Ovary (tissue), 9 donors: ENCODE measurements around the gene HSD17B14. TPM values are rescaled to one million over a fixed set of nuclear protein-coding genes. Genes with fewer than 3 reads are reported as not detected.

Experiments used
- DNase-seq, 5 donors: peaks; one replicate each; pipeline ENCODE4 v3.0.0-alpha.2; 2019 to 2020
- H3K27ac ChIP-seq, 2 donors: fragments of 200-600 bp; one replicate each; pipeline versions ENCODE4 v1.5.1 to v1.8.0; 2019 to 2022
- H3K27me3 ChIP-seq: fragments of 200-600 bp; one replicate; pipeline ENCODE4 v1.8.0; 2022
- H3K36me3 ChIP-seq: fragments of 200-600 bp; sonication (generic); one replicate; pipeline ENCODE4 v1.5.1; 2019
- H3K4me1 ChIP-seq: one replicate; pipeline ENCODE4 v1.8.1; 2013; ENCODE audit warnings: mild to moderate bottlenecking, moderate library complexity; ENCODE audit not compliant: insufficient read depth
- H3K4me3 ChIP-seq: fragments of 200-600 bp; sonication (generic); one replicate; pipeline ENCODE4 v1.5.1; 2017
- H3K9me3 ChIP-seq, 2 donors: fragments of 200-600 bp in 1 of 2; sonication (generic) in 1 of 2; one replicate each; pipeline versions ENCODE4 v1.5.1 to v1.8.1; 2013 to 2019; ENCODE audit warnings: mild to moderate bottlenecking in 1 of 2, moderate library complexity in 1 of 2
- CTCF ChIP-seq, 3 donors: fragments of 450-650 bp in 2 of 3; fragments of 200-600 bp in 1 of 3; IDR thresholded peaks; one replicate each; pipeline versions ENCODE4 v1.5.1 to v1.8.0; 2016 to 2022; ENCODE audit warnings: antibody characterized with exemption in 3 of 3, mild to moderate bottlenecking in 1 of 3
- EP300 ChIP-seq: sonication (generic); formaldehyde crosslinking; IDR thresholded peaks from one replicate; pipeline ENCODE4 v1.6.1; 2017; ENCODE audit warnings: antibody characterized with exemption
- POLR2A ChIP-seq: fragments of 450-650 bp; IDR thresholded peaks from one replicate; pipeline ENCODE4 v1.6.1; 2017; ENCODE audit warnings: antibody characterized with exemption, mild to moderate bottlenecking, moderate library complexity
- WGBS, 3 donors: extraction: QIAGEN DNeasy Blood & Tissue Kit in 1 of 3; methylation state at CpG; one replicate each; pipeline versions ENCODE4 v1.1.5 to v1.1.7; 2013 to 2017; 5-methylcytosine and 5-hydroxymethylcytosine counted together
- intact Hi-C, 4 donors: fragments of 100-400 bp; cut with DNase I; formaldehyde crosslinking; loops; one replicate each; pipeline versions ENCODE4 v1.11.0 to v1.15.1; 2022 to 2023
- polyA plus RNA-seq, 2 donors: library from polyadenylated mRNA; stranded (reverse); fragments of 200-250 nt in 1 of 2; fragments of 350-450 nt in 1 of 2; fragmentation: Illumina TruSeq in 1 of 2; extraction: RNeasy Lipid Tissue Mini Kit (QIAGEN cat#74804) in 1 of 2; gene quantifications; one replicate each; pipeline ENCODE4 v1.2.3, GENCODE V29; 2013 to 2014
- total RNA-seq, 7 donors: library from RNA; depleted of rRNA in 2 of 7; stranded (reverse); fragments of >200 nt in 2 of 7; fragmentation: NEBNext Ultra II Directional in 3 of 7; extraction: Animal tissue kit (Norgen Biotek cat#: 25700) in 3 of 7; gene quantifications; one replicate each; pipeline versions ENCODE4 v1.1.0 to v1.2.4, GENCODE V29; 2016 to 2023
- donor health status: DM: no; HTN: no; CAD: no; lungs with moderate emphysema.
- donor health status: DM: no; HTN: no; CAD: no.
- donor health status: Bipolar disorder and iron deficiency.
- donor health status: DM: yes; HTN: yes; CAD: no.
- donor health status: DM: no; HTN: no; CAD: no.
- donor health status: DM: yes; HTN: yes; CAD: no.

The HSD17B14 gene
- total and polyA plus RNA-seq, 9 donors = 10.6 to 82.8 (median 46.1) TPM

GRCh38 chr19:48814895-48815294, 21.4 kb downstream of the HSD17B14 start:
- Histone ChIP-seq H3K4me1 (peaks cover 20% of the 10 kb centered on the region), H3K36me3 (no peaks in the 10 kb centered on the region), H3K9me3 (no peaks in the 10 kb centered on the region), H3K27me3 (no peaks in the 10 kb centered on the region), H3K27ac (peak overlapping the region in 1 of 2 donors; percentile 51), H3K4me3 (no peak overlapping the region)
- DNase-seq = no peak
- WGBS, 3 donors = 87 to 89% (median 87%) methylated on average over 6 of the region's 6 CpGs
- TF ChIP-seq CTCF (IDR thresholded peaks at IDR 0.05) (no peak), POLR2A (no peak), EP300 (no peak)
- intact Hi-C loops = no loop called here

GRCh38 chr19:48813123-48813913, 23.0 kb downstream of the HSD17B14 start:
- H3K27me3 ChIP-seq = no peaks in the 10 kb centered on the region
- TF ChIP-seq POLR2A (no peak), CTCF (IDR thresholded peaks at IDR 0.05) (no peak), EP300 (no peak)
- no peaks in the 10 kb centered on the region for H3K9me3 ChIP-seq
- peaks cover 11% of the 10 kb centered on the region for H3K4me1 ChIP-seq
- no peak overlapping the region for H3K4me3 ChIP-seq
- peak in 4 of 5 donors; percentile 44 to 55 (median 50) for DNase-seq
- 88 to 91% (median 89%) methylated on average over 21 of the region's 21 CpGs for WGBS, 3 donors
- intact Hi-C loops = no loop called here
- peak overlapping the region; percentile 89 to 90 for H3K27ac ChIP-seq
- H3K36me3 ChIP-seq = no peaks in the 10 kb centered on the region

GRCh38 chr19:48812094-48812929, 24.0 kb downstream of the HSD17B14 start:
- H3K27me3 ChIP-seq = no peaks in the 10 kb centered on the region
- peak overlapping the region; percentile 89 to 90 for H3K27ac ChIP-seq
- intact Hi-C loops = no loop called here
- WGBS, 3 donors = 6 to 10% (median 6%) methylated on average over 37 to 39 of the region's 39 CpGs
- H3K4me3 ChIP-seq = peak overlapping the region; percentile 81
- no peaks in the 10 kb centered on the region for H3K36me3 ChIP-seq
- peak; percentile 96 to 98 (median 98) for DNase-seq
- TF ChIP-seq CTCF (IDR thresholded peaks at IDR 0.05) (no peak), POLR2A (peak; percentile 90), EP300 (peak; percentile 95)
- peaks cover 15% of the 10 kb centered on the region for H3K4me1 ChIP-seq
- H3K9me3 ChIP-seq = no peaks in the 10 kb centered on the region

- 3 to 9% (median 6%) methylated on average over 7 of the region's 7 CpGs for WGBS, 3 donors
- Histone ChIP-seq H3K4me3 (peak overlapping the region; percentile 81), H3K9me3 (no peaks in the 10 kb centered on the region), H3K27ac (peak overlapping the region in 1 of 2 donors; percentile 89), H3K36me3 (no peaks in the 10 kb centered on the region), H3K4me1 (peaks cover 17% of the 10 kb centered on the region), H3K27me3 (no peaks in the 10 kb centered on the region)
- TF ChIP-seq EP300 (no peak), POLR2A (no peak), CTCF (IDR thresholded peaks at IDR 0.05) (no peak)
- intact Hi-C loops = no loop called here
- DNase-seq = no peak
These were observed 26.1 kb downstream of the HSD17B14 start for GRCh38 chr19:48810151-48810550.
